Measurements from ENCODE around the gene CSF3.

- TF ChIP-seq CTCF (IDR thresholded peaks at IDR 0.05) (no peak), POLR2A (IDR thresholded peaks at IDR 0.05) (no peak)
Observed at GRCh38 chr17:39973496-39973895, 41.7 kb upstream of the CSF3 start.

All from esophagus squamous epithelium (tissue), 4 donors.